Frontal cortex (tissue), 4 donors: Measurements from ENCODE around the gene USP2. TPM values are rescaled to one million over a fixed set of nuclear protein-coding genes. Genes with fewer than 3 reads are reported as not detected.
A peak's percentile ranks its signal among the peaks of the same experiment; 100 is the strongest.

Experiments used
- DNase-seq, 2 donors: peaks; one replicate each; pipeline ENCODE4 v3.0.0; 2012; ENCODE audit warnings: low spot score in 2 of 2
- FAIRE-seq: peaks from 2 replicates; lab custom pipeline; 2012; peaks lifted over from hg19 to GRCh38; lab: Jason Lieb, UNC
- small RNA-seq: library from RNA; depleted of rRNA; stranded (forward); fragments of <200 nt; gene quantifications from one replicate; pipeline ENCODE3, GENCODE V24; 2014
- total RNA-seq: library from RNA; depleted of rRNA; stranded (reverse); fragments of >200 nt; gene quantifications from one replicate; pipeline ENCODE4 v1.2.3, GENCODE V29; 2014
- donor health status: control.
- donor health status: control.
- donor health status: control.

Gene USP2
- total RNA-seq, 1 donor from 2014 or later = 2.4 TPM

DNA sequence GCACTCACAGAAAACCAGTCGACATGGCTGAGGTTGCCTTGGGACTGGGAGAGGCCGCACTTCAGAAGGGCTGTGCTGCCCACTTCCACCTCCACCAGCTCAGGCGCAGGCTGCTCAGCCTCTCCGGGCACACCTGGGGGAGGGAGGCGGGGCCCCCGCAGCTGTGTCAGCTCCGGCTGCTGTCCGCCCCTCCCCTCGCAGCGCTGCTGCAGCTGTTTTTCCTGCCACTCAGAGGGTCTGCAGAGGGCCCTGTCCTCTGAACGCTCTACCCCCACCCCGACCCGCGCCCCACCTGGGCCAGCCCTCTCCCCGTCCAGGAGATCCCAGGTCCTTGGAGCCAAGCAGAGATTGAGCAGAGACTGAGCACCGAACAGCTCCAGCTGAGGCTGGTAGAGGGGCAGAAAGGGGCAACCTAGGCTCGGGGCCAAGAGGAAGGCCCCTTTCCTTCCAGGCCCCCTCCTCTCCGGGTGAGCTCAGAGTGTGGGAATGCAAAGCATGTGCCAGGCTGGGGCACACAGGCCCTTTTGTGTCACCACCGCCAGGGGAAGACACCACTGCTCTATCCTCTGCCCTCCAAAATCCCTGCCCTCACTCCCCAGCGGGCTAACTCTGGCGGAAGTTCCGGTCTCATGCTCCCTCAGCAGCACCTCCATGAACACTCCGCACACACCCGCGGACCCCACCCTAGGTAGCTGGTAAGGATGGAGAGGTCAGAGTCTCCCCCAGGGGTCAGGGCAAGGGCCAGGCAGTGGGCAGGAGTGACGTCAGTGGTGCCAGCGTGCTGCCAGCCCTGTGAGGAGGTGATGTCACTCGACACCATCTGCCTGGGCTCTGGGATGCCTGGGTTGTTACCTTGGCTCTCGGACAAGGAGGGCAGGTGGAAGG, 66.1 kb downstream of the USP2 start:
- DNase-seq (peak; percentile 67 to 75), FAIRE-seq (no peak)

DNA sequence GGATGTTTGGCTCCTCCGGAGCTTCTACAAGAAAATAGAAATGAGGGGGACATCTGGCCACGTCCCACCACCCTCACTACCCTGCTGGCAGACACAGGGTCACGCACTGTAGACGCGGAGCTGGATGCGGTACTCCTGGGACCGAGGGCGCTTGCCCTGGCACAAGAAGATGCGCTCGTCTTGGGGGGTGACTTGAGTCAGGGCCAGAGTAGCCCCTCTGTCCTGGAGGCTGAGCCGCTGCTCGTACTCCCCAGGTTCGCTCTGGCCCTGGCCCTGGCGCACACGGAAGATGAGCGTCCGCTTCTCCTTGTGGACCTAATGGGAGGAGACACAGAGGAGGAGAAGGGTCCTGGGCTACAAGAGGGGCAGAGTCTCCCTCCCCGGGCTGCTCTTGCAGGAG, 66.8 kb downstream of the USP2 start:
- DNase-seq = no peak
- no peak for FAIRE-seq

DNA sequence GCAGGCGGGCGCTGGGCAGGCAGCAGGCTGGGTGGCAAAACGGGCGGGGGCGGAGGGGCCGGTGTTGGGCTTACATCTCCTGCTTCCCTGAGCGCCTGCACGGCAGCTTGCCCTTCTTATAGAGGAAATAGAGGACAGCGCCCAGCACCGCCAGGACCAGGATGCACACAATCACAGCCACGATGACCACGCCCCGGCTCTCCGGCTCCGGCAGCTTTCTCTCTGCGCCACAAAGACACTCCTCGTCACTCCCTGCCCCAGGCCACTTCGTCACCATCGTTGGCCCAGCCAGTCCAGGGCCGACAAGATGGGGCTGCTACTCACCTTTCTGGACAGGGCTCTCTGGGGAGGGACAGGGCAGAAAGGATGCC, 70.8 kb downstream of the USP2 start:
- FAIRE-seq = no peak
- DNase-seq = no peak

GRCh38 chr11:119309953-119310681, 71.4 kb downstream of the USP2 start:
- FAIRE-seq = no peak
- DNase-seq = no peak

DNA sequence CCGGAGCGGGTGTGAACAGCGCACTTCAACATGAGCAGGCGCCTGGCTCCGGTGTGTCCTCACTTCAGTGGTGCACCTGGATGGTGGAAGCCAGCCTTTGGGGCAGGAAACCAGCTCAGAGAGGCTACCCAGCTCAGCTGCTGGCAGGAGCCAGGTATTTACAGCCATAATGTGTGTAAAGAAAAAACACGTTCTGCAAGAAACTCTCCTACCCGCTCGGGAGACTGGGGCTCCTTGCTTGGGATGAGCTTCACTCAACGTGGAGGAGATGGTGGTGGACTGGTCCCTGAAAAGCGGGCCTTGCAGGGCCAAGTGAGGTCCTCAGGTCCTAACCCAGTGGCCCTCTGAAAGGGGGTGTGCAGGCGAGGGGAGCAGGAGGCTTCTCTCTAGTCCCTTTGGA, 72.1 kb downstream of the USP2 start:
- DNase-seq (no peak), FAIRE-seq (no peak)

- no peak for FAIRE-seq
- no peak for DNase-seq
Measured at GRCh38 chr11:119307974-119308373, 73.5 kb downstream of the USP2 start.

DNA sequence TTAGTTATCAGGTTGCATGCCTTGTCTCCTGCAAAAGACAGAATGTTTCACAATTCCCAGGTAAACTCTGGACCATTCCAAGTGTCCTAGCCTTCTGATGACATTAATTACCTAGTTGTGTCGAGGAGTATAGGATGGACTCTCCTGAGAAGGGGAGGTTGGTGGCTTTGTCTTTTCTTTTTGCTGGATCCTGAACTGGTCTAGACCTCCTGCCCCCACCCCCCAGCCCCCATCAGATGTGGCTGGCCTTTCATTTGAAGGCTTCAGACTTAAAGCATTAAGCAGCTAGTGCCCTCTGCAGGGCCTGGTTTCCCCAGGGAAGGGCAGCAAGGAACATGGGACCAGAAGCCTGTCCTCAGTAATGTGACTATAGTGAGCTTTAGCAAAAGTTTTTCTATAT, 74.3 kb downstream of the USP2 start:
- DNase-seq = no peak
- no peak for FAIRE-seq

- no peak for FAIRE-seq
- no peak for DNase-seq
Measured at GRCh38 chr11:119306373-119306890, 75.1 kb downstream of the USP2 start.

- no peak for FAIRE-seq
Measured at GRCh38 chr11:119305556-119306372, 75.7 kb downstream of the USP2 start.

More at GRCh38 chr11:119305556-119306372, 75.7 kb downstream of the USP2 start:
- no peak for DNase-seq

Small RNA genes within 50 kb of the gene (small RNA-seq; reads per million reads assigned to genes)
- gene AP003396.4 = not detected
- gene RF01225 = not detected

Other genes with a start within 250 kb of the USP2 start
- 2.0 TPM for gene ABCG4, start 232.6 kb downstream of the USP2 start, total RNA-seq
- 2.0 TPM for gene NLRX1, start 213.0 kb downstream of the USP2 start, total RNA-seq
- not detected for gene NHERF4, start 196.2 kb downstream of the USP2 start, total RNA-seq
- gene CBL, start 175.4 kb downstream of the USP2 start, total RNA-seq = 8.6 TPM
- 11.4 TPM for gene MCAM, start 64.6 kb downstream of the USP2 start, total RNA-seq
- gene RNF26, start 47.2 kb downstream of the USP2 start, total RNA-seq = 2.9 TPM
- 2.4 TPM for gene C1QTNF5, start 40.8 kb downstream of the USP2 start, total RNA-seq
- gene MFRP, start 35.0 kb downstream of the USP2 start, total RNA-seq = not detected
- 15.1 TPM for gene THY1, start 41.5 kb upstream of the USP2 start, total RNA-seq